Daoy (cell line): ENCODE measurements around the gene GTPBP1. TPM values are rescaled to one million over a fixed set of nuclear protein-coding genes. Genes with fewer than 3 reads are reported as not detected.

Experiments used
- DNase-seq: peaks from one replicate; pipeline ENCODE4 v3.0.0-alpha.2; 2015; ENCODE audit warnings: low read depth
- total RNA-seq: library from RNA; depleted of rRNA; stranded (reverse); fragments of >200 nt; shearing (Covaris generic); gene quantifications from 2 replicates; pipeline ENCODE4 v1.2.3, GENCODE V29; 2014; rRNA removed

Gene GTPBP1
- 16.5 and 23.5 TPM in 2 replicates for total RNA-seq

DNA sequence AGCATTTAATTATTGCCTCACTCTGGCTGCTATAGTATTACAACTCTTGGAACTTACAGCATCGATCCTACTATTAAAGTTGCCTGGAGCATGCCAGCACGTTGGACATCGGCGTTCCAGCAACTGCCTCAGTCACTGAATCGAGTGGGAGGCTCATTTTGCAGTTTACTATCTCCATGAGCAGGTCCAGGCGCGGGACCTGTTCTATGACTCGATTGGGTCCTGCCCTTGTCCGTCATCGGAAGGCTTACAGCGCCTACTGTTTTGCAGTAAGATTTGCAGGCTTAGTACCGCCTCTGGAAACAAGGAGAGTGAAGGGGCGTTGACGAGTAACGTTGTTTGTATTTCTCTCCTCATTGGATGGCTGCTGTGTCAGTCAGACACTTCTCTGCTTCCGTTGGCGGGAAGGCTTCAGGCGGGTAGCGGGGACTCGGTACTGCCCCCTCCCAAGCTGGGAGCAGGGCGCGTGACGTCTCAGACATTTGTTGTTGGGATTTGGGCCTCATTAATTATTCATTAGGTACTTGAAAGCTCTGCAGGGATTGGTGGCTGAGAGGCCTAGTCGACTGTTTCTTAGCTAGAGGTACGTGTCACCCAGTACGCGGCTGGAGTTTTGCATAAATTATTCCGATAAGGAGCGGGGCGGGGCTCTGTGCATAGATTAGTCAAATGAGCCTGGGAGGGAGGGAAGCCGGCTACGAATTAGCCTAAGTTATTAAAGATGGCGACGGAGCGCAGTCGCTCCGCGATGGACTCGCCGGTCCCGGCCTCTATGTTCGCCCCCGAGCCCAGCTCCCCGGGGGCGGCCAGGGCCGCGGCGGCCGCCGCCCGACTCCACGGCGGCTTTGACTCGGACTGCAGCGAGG is at the start of gene GTPBP1:
GTPBP1 (plus strand) TSS at position 710 of the 866 bp plus-strand sequence; CDS start at position 722, 12 bp downstream.
- peak; percentile 100 for DNase-seq

GRCh38 chr22:38656256-38657044 is 49.3 kb upstream of the GTPBP1 start, which contains the start of the genes CBY1 and FAM227A:
Gene CBY1, plus strand, starts transcription at chr22:38656638. Its CDS starts 11,417 bp downstream, at chr22:38668055.
Gene FAM227A, minus strand, starts transcription at chr22:38656392. Its CDS starts 6,224 bp downstream, at chr22:38650168.
- peak; percentile 88 for DNase-seq

GRCh38 chr22:38657045-38657909 is 48.5 kb upstream of the GTPBP1 start:
- peak; percentile 29 for DNase-seq

- DNase-seq: no peak
Observed at GRCh38 chr22:38674888-38675287, 30.9 kb upstream of the GTPBP1 start.

- DNase-seq: no peak
Observed at GRCh38 chr22:38675833-38676232, 29.9 kb upstream of the GTPBP1 start.

- peak; percentile 91 for DNase-seq
Observed at GRCh38 chr22:38681582-38682335, 24.0 kb upstream of the GTPBP1 start, which contains the start of gene TOMM22. Gene TOMM22, plus strand, starts transcription at chr22:38681957. Its CDS starts 22 bp downstream, at chr22:38681979.

DNA sequence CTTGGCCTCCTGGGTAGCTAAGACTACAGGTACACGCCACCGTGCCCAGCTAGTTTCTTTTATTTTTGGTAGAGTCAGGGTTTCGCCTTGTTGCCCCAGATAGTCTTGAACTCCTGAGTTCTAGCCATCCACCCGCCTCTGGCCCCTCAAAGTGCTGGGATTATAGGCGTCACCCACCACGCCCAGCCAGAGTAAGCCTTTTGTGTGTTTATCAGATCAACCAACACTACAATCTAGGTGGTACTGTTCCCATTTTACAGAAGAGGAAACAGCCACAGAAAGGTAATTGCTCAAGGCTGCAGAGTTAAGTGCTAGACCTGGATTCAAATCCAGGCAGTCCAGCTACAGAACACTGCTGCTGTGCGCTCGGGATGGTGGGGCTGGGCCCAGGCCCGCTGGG is 20.8 kb upstream of the GTPBP1 start:
- no peak for DNase-seq

GRCh38 chr22:38685761-38686160 is 20.0 kb upstream of the GTPBP1 start:
- DNase-seq: no peak

GRCh38 chr22:38689651-38690050 is 16.1 kb upstream of the GTPBP1 start:
- no peak for DNase-seq

DNA sequence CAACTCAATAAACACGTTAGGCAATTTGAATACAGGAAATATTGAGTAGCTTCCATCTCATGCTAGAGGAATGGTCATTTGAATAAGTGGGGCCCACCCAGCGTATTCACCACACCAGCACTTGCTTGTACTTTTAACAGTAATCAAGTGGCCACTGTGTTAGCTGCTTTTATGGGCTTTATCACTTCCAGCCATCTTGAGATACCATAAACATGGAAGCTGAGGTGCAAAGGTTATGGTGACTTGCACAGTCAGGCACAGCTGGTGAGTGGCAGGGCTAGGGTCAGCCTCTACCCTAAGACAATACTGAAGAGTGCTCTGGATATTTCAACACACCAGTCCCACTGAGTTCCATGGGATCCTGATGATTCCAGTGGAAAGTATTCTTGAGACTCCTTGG is 11.7 kb upstream of the GTPBP1 start:
- DNase-seq: no peak

DNA sequence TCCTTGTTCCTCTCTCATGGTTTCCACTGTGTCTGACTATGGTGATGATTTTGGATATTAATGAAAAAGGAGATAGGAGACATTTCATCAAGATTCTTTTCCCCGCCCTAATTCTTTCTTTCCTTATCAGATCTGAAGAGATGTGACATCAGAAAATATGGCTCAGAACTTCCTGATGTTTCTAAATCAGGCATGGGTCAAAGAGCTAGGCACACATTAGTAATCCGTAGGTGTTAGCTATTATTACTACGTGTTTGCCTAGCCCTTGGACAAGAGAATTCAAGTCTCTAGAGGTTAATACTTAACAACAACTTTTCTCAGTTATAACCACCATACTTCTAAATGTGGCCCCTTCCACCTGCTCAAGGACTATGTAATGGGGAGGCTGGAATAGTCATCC is 10.8 kb upstream of the GTPBP1 start:
- DNase-seq: no peak

DNA sequence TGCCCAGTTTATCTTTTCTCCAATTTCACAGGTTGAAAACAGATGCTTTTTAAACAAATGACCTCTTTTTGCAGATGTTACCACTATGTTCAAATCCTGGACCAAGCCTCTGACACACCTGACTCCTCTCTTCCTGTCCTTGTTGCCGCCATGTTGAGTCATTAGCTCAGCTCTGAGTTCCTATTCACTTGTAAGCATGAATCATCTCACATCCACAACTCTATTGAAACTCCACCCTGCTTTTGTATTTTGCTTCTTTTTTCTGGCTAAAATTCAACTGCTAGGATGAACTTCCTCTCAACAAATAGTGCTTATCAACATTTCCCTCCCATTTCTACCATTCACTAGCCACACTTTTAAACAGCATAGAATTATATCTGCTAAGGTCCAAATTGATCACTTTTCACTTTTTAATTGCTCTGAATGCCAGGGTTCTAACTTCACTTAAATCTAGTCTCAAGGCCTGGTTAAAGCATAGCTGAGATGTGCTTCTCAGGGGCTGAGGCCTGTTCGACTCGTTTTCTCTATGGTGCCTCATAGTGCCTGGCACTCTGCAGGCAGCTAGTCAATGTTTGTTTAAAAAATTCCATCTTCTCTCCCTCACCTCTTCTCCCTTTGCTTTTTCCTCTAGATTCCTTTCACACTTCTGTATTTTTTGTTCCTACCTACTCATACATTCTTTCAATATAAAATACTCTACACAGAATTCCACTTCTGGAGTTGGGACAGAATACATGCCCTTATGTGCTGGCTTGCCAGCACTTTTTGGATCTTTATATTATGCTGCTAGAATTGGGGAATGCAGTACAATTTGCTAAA is 8.9 kb upstream of the GTPBP1 start:
- peak; percentile 84 for DNase-seq

DNA sequence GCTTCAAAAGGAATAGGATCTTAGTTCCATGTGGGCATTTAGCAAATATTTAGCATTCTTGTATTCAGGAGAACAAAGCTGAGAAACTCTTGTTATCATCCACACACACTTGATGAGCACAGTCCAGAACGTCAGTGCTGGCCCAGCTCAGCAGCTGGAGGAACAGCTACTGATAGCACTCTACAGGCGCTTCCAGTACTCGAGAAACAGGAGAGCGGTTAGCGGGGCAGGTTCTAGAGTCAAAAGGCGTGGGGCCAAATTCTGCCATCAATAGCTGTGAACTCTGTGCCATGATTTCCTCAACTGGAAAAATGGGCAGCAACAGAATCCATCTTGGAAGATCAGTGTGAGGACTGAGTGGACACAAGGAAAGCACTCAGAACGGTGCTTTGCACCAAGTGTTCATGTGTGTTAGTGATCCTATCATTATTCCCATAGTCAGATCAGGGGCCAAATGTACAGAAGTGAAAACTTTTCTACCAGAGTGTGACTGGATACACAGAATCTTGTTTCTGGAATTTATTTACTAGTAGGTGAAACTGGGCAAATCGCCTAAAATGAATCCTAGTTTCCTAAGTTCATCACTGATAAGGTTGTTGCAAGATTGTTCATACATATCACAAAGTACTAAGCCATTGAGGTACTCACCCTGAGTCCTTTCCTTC is 8.2 kb upstream of the GTPBP1 start:
- no peak for DNase-seq

DNA sequence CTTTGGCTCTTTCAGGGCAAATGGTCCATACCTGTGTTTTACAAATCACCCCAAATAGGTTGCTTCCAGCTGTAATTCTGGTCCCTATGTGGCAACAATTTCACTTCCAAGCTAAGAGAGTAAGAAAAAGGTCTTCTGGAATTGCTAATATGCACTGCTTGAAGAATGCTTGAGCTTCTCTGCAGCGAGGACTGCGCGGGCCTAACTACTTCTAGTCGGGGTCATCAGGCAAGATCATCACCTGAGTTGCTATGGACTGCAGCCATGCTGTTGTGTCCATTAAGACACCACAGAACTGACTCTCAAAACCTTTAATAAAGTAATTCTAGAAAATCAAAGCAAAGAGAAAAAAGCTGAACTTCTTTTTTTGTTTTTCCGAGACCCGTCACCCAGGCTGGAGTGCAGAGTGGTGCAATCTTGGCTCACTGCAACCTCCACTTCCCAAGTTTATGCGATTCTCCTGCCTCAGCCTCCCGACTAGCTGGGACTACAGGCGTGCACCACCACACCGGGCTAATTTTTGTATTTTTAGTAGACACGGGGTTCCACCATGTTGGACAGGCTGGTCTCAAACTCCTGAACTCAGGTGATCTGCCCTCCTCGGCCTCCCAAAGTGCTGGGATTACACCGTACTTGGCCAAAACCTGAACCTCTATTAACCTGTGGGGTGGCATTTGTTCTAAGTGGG is 7.2 kb upstream of the GTPBP1 start:
- DNase-seq: no peak

DNA sequence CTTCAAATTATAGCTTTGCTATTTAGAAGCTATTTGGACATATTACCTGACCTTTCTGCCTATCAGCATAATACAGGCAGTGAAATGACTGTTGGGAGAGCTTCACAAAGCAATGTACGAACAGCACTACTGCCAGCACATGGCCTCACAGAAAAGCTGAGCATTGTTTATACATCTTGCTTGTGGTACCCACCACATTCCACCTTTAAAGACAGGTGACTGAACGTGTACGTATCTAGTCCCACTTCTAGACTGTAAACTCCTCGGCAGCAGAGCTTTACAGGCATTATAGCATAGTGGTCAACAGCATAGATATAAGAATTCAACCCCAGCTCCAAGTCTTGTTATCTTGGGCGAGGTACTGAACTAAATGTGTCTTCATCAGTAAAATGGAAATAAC is 6.6 kb upstream of the GTPBP1 start:
- no peak for DNase-seq

DNA sequence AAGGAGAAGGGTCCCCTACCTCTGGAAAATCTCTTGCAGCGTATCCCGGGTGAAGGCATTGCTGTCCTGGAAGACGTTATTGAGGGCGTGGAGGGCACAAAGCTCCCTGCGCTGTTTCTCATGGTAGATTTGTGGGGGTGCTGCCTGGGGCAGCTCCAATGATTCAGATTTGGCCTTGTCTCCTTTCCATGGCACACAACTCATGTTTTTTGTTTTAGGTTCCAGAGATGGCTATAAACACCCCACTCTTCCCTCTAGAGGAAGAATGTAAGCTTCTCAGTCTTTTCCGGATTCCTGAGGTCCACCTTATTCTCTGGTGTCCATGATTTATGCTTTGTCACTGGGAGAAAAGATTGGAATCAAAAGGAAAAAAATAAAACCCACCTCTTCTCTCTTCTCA is 6.0 kb upstream of the GTPBP1 start:
- peak; percentile 18 for DNase-seq

GRCh38 chr22:38700270-38700788 is 5.4 kb upstream of the GTPBP1 start:
- no peak for DNase-seq
